IPS-11a (cell line): ENCODE data around the gene TMEM140.
"Not testable (repeated sequence)": the region's sequence is repeated elsewhere in the genome, so short reads cannot be mapped to it uniquely, and the experiment has no call there.

Experiments
- H3K4me3 ChIP-seq: one replicate; pipeline ENCODE4 v1.5.1; 2013; ENCODE audit warnings: low read depth, low read length, control low read depth

TMEM140 gene

GRCh38 chr7:135171581-135172291 is 23.9 kb downstream of the TMEM140 start:
- not testable (repeated sequence) for H3K4me3 ChIP-seq

GRCh38 chr7:135173916-135174315 is 26.0 kb downstream of the TMEM140 start:
- not testable (repeated sequence) for H3K4me3 ChIP-seq

GRCh38 chr7:135174941-135175340 is 27.1 kb downstream of the TMEM140 start:
- H3K4me3 ChIP-seq: no peak overlapping the region

GRCh38 chr7:135175931-135176330 is 28.1 kb downstream of the TMEM140 start:
- no peak overlapping the region for H3K4me3 ChIP-seq

GRCh38 chr7:135177028-135177696 is 29.3 kb downstream of the TMEM140 start:
- no peak overlapping the region for H3K4me3 ChIP-seq

- no peak overlapping the region for H3K4me3 ChIP-seq
Observed at GRCh38 chr7:135178364-135178763, 30.5 kb downstream of the TMEM140 start.

GRCh38 chr7:135179321-135179925 is 31.6 kb downstream of the TMEM140 start:
- H3K4me3 ChIP-seq: no peak overlapping the region

GRCh38 chr7:135180122-135180521 is 32.2 kb downstream of the TMEM140 start:
- no peak overlapping the region for H3K4me3 ChIP-seq

- no peak overlapping the region for H3K4me3 ChIP-seq
Observed at GRCh38 chr7:135181261-135181928, 33.5 kb downstream of the TMEM140 start.

- no peak overlapping the region for H3K4me3 ChIP-seq
Observed at GRCh38 chr7:135181929-135182678, 34.2 kb downstream of the TMEM140 start.

- no peak overlapping the region for H3K4me3 ChIP-seq
Observed at GRCh38 chr7:135183478-135183877, 35.6 kb downstream of the TMEM140 start.

GRCh38 chr7:135184254-135184841 is 36.5 kb downstream of the TMEM140 start:
- H3K4me3 ChIP-seq: no peak overlapping the region

- H3K4me3 ChIP-seq: no peak overlapping the region
Observed at GRCh38 chr7:135185471-135186260, 37.8 kb downstream of the TMEM140 start.

- H3K4me3 ChIP-seq: no peak overlapping the region
Observed at GRCh38 chr7:135186261-135186540, 38.3 kb downstream of the TMEM140 start.

GRCh38 chr7:135186841-135187253 is 39.0 kb downstream of the TMEM140 start:
- no peak overlapping the region for H3K4me3 ChIP-seq

- H3K4me3 ChIP-seq: no peak overlapping the region
Observed at GRCh38 chr7:135188298-135188984, 40.6 kb downstream of the TMEM140 start.

GRCh38 chr7:135189221-135189662 is 41.4 kb downstream of the TMEM140 start:
- H3K4me3 ChIP-seq: no peak overlapping the region

- H3K4me3 ChIP-seq: no peak overlapping the region
Observed at GRCh38 chr7:135189961-135190360, 42.1 kb downstream of the TMEM140 start.

- H3K4me3 ChIP-seq: no peak overlapping the region
Observed at GRCh38 chr7:135190703-135191102, 42.8 kb downstream of the TMEM140 start.
